SIG-M5 (cell line): ENCODE results near the gene APOB.

ENCODE experiments used
- DNase-seq: peaks from one replicate; lab custom pipeline; 2025; lab: John Stamatoyannopoulos, UW

Gene APOB

DNA sequence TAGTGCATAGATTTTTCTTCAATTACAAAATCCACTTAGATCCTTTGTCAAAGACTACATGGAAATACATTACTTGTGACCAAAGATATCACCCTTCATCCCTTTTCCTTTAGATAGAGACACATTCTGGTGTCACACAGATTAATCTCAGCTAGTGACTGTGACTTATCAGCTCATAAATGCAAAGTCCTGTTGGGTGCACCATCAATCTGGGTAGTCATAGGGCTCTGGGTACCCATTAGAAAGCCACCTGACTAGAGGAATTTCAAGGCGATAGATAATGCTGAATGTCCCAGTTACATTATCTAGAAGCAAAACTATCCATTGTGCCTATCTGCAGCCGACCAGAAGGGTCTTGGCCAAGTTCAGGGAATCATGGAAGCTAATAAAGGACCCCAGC is 2.6 kb upstream of the APOB start:
- no peak for DNase-seq

DNA sequence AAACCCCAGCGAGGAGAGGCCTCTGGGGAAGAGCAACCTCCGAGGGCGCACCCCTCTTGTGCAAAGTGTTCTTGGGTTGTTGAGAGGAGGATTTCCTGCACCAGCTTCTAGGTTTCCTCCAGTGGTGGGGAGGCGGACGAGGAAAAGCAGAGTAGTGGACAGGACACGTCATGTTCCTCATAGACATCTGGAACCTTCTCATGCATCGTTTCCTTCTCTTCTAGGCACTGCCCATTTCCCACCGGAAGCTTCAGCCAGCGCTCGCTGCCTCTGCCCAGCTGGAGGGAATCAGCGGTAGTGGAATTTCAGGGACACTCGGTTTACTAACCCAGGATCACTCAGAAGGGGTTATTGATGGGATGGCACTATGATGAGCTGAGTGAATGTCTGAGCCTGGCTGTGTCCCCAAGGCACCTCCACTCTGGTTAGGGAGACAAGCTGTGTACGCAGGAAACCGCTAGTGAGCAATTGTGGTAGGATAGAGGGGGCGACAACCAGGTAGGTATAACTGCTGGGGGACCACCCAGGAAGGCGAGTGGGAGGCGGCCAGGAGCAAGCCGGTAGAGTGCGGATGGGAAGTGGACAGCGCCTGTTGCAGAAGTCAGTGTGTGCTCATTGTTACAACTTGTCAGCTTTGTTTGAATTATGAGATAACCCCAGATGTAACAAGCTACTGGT is 960 bp upstream of the APOB start:
- DNase-seq: no peak

GRCh38 chr2:21042958-21043743 is 722 bp downstream of the APOB start:
- no peak for DNase-seq

DNA sequence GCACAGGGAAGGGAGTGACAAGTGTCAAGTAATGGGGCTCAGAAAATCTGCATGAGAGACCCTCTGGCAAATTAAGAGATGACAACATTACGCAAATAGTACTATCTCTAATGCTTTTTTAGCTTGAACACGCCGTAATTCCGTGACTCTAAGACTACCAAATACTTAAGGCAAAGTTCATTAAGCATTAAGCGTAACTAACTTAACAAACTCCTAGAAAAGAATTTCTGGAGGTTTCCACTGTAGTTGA is 1.2 kb downstream of the APOB start:
- DNase-seq: no peak

DNA sequence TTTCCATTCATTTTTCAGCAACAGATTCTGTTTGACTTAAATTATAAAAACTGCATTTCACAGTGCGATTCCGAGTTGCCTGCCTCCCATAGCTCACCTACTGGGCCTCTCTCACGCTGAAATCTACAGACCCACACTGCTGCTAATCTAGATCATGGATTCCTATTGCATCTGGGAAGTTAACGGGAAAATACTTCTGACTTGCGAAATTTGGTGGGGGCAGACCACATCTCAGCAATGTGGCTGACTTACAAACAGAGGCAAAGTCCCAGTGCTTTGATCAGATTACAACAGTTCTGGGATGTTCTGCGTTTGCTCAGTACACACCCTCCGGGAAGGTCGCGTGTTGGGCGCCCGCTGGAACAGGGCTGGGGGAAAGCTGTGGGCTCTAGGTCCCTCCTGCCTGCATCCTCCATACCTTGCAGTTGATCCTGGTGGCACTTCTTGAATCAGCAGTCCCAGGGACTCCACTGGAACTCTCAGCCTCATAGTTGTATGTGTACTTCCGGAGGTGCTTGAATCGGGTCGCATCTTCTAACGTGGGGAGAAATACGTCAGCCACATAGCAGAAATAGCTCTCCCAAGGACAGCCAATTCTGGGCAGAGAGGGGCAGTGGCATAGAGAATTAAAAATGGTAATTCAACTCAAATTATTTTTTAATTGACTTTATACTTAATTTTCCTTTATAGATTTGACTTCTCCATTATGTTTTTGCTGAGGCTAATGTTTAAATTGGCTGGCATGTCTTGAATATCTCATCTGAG is 1.7 kb downstream of the APOB start:
- no peak for DNase-seq

- DNase-seq: no peak
Measured at GRCh38 chr2:21041462-21041861, 2.4 kb downstream of the APOB start.

- DNase-seq: no peak
Measured at GRCh38 chr2:21040468-21041377, 3.1 kb downstream of the APOB start.

DNA sequence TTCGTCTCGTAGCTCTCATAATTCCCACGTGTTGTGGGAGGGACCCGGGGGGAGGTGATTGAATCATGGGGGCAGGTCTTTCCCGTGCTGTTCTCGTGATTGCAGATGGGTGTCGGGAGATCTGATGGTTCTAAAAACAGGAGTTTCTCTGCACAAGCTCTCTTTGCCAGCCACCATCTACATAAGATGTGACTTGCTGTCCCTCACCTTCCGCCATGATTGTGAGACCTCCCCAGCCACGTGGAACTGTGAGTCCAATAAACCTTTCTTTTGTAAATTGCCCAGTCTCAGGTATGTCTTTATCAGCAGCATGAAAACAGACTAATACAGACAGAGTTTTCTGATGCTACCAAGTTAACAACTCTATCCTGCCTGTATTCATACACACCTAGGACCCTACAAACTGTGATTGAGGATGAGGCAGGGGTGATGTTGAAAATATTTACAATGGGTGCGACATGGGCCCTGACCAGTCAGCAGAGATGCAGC is 3.9 kb downstream of the APOB start:
- no peak for DNase-seq

DNA sequence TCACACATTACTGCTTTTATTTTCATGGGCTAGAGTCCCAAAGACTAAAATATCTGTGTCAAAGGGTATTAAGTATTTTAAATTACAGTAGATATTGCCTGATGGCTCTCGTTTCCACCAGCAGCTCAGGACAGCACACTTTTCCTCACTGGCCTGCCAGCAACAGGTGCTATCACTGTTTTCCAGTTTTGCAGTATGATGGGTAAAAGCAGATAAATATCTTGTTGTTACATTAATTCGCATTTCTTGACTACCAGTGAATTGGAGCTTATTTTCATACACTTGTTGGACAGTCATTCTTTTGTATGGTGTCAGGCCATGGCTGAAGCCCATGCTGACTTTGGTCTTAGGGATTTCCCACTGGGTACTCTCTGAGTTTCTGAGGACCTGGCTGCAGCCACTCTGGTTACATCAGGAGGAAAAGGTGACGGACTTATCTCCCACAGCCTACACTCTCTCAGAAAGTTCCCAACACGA is 4.8 kb downstream of the APOB start:
- no peak for DNase-seq

GRCh38 chr2:21038403-21039073 is 5.3 kb downstream of the APOB start:
- DNase-seq: no peak

DNA sequence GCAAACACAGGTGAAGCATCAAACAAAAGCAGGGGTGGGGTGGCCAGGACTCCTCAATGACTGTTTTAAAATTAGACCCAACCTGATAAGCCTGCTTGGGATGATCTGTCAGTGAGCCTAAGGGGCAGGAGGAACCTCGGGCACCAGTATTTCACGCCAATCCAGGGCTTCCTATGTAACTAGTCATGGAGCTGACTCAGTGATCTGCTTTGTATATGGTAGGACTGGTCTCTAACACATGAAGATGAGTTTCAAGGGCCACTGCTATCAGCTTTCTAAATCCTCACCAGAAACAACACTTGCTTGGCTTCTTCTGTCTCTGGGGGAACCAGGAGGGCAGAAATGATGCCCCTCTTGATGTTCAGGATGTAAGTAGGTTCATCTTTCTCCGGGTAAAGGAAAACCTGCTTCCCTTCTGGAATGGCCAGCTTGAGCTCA is 6.2 kb downstream of the APOB start:
- no peak for DNase-seq

DNA sequence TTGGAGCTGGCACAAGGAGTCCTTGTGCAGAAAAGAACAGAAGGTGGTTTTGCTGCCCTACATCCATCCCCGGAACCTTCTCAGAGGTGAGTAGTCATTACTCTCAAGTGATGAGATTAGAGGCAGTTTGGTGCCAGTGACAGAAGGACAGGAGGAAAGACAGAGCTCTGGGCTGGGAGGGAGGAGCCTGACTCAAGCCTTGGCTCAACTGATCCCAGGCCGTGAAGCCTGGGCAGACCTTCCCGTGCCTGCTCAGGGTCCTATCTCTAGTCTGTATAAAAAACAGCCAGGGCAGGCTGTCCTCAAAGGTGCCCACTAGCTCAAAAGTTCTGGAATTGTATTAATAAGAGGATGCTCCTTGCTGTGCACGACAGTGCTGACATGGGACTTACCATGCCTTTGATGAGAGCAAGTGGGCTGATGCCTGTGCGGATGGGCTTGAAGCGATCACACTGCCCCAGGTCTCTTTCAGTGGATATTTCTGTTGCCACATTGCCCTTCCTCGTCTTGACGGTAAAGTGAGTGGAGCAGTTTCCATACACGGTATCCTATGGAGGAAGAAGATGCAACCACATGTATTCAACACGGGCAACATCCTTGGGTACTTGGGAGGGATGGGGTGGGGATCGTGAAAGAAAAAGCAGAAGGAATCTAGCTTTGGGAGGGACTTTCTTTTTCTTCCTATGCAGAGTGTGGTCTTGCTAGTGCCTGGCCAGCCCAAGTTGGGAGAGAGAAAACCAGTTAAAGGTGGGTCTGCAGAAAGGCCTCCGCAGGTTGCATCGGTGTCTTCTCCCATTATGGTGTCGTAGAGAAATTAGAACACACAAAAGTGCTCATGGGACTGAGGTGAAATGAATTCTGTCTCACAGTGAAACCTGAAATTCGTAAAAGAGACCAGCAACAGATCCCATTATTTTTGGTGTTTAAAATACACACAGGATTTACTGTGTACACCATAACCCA is 6.9 kb downstream of the APOB start:
- no peak for DNase-seq

- no peak for DNase-seq
Measured at GRCh38 chr2:21035974-21036707, 7.7 kb downstream of the APOB start.

DNA sequence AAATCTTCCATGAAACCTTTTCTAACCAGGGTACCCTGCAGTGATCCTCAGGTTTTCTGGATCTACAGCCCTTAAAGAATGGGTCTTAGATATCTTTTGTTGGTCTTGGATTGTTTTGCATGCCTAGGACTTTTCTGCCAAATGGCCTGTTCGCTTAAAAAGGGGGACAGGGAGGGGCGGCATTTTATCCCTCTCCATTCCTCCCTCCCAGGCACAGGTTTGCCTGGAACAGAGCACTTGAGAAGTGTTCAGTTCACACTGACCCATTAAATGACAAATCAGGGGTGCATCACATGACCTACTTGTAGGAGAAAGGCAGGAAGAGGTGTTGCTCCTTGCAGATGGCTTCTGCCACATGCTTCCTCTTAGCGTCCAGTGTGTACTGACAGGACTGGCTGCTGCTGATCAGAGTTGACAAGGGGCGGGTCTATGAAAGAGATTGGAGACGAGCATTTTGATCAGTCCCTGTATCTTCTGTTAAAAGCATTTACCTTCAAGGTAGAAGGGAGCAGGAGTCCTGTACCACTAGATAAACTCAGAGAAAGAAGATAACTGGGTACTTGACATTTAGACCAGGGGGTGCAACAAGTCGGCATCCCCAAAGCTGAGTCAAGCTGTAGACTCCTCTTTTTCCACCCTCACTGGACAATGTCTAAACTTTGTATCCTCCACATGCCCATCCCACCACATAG is 8.4 kb downstream of the APOB start:
- no peak for DNase-seq

DNA sequence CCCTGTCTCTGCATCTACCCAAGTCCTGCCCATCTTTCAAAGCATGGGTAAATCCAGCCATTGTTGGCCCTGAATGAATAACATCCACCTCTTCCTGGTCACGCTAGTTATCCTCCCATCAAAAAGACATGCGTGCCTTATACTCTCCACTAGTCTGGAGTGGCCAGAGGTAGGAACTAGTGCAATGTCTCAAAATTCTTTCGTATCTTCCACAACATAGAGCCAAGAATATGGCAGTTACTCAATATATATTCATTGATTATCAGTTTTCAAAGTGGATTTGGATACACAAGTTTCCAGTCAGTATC is 8.9 kb downstream of the APOB start:
- DNase-seq: no peak

GRCh38 chr2:21034156-21034971 is 9.5 kb downstream of the APOB start:
- no peak for DNase-seq

DNA sequence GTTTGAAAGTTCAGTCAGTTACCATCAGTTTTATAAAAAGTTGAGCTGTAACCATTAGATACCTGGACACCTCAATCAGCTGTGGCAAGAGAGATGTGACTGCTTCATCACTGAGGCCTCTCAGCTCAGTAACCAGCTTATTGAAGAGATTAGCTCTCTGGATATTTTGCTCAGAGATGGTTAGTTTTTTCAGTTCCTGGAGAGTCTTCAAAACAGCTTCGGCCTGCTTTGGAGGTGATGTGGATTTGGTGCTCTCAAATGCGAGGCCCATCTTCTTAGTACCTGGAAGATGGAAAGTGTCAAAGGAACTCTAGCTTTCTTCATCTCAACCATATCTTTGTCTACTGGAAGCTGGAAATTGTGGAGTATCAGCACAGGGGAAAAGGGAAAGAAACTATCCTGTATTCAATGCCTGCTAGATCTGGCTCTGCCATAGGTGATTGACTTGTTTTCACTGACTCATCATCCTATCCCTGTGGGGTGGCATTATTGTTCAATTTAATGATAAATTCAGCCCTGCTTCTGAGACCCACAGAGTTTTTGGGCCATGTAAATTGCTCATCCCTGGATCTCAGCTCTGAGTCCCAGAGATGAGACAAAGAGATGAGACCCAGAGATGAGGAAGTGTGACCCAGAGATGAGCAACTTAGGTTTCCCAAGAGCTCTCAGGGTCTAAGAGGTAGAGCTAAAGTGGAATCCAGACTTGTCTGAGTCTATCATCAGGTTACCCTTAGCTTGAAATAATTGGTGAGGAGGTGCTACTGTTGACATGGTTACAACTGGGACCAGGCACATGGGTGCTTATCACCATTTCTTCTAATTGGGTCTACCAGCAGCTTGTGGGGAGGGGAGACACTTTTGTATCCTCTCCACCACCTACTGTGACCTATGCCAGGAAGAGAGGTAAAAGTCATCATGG is 10.4 kb downstream of the APOB start:
- DNase-seq: no peak
